Muscle of back (tissue), 11 donors: Measurements from ENCODE around the gene CTNND2. TPM values are rescaled to one million over a fixed set of nuclear protein-coding genes. Genes with fewer than 3 reads are reported as not detected.

Experiments
- DNase-seq, 3 donors: peaks; one replicate each; pipeline versions ENCODE4 v3.0.0 to v3.0.0-alpha.2; 2013
- polyA plus RNA-seq, 10 donors: library from polyadenylated mRNA; unstranded; fragments of 120-200 nt; gene quantifications; one replicate each; pipeline ENCODE4 v1.2.1, GENCODE V29; 2013; ENCODE audit not compliant: insufficient read length in 10 of 10

The CTNND2 gene
- polyA plus RNA-seq, 10 donors, result 0.32 to 1.8 (median 1.2) TPM

DNA sequence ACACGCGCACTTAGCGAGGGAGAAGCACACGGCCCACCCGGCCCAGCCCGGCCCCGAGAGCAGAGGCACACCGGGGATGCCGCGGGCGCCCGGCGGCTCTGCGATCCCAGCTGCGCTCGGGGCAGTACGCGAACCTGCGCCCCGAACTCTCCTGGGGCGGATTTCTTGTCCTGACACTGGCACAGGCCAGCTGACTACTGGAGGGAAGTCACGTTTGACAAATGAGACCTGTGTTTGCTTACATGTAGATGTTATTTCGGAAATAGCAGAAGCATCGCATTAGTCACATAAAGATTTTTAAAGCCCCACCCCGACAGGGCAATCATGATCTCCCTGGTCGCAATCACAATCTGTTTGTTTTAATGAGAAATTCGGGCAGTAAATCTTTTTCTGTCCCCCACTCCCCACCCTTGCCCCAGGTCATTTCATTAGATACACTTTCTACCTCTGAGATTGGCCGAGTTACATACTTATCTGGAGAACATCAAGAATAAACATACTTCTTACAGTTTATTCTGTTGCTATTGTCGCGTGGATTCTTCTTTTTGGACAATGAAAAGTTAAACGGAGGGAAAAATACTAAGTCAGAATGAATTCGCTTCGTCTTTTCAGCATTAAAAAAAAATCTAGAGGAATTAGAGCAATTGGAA is 518.9 kb downstream of the CTNND2 start:
- DNase-seq, result peak in 1 of 3 donors; percentile 11

- DNase-seq, result peak in 1 of 3 donors; percentile 17
Observed at GRCh38 chr5:11384441-11385250, 519.6 kb downstream of the CTNND2 start.

- DNase-seq, result no peak
Observed at GRCh38 chr5:11383506-11384095, 520.6 kb downstream of the CTNND2 start.

DNA sequence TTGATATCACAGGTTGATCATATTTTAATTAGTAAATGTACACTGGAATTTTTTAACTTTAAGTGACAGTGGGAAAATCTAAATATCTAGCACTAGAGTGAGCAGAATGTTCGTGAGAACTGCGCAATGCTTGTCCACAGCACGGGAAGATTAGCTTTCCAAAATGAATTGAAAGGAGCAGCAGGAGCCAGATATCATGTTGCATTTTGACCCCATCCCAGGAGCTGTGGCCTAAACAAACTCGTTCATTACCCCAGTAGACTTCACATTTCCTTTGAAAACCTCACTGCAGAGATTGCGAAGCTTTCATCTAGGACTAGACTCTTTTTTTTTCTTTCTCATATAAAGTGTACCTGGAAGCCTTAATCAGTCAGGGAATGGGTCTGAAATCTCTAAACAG is 525.8 kb downstream of the CTNND2 start:
- DNase-seq, result no peak

- DNase-seq, result no peak
Observed at GRCh38 chr5:11377896-11378295, 526.4 kb downstream of the CTNND2 start.

DNA sequence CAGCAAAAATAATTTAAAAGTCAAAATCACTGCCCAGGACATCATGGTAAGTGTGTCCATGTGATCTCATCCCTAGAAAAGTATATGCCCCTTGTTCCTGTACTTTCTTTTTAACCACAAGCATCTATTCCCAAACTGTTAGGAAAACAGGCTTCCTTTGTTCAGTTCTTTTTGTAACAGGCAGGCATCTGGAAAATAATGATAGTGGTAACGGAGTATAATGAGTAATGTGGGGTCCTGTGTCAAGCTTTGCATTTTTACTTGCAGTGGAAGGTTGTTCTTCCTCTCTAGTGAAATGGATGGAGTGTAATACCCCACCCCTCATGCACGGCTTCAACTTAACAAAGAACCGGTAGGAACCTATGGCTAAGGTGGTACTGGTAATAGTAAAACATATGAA is 532.1 kb downstream of the CTNND2 start:
- DNase-seq, result no peak

DNA sequence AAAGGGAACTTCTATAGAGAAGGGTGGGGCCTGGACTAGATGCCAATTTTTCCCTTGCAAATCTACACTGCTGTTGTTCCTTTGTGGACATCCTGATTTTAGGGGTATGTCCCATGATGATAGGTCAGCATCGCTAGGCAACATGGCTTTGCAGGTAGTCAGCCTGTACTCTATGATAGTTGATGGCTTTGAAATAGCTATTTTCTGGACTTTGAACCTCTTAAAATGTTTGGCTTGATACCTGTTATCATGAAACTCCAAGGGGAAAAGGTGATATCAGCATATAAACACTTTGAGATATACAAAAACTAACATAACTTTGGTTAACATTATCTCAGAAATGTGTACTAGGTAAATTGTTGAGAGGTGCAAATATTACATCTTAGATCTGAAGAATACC is 533.2 kb downstream of the CTNND2 start:
- DNase-seq, result no peak

DNA sequence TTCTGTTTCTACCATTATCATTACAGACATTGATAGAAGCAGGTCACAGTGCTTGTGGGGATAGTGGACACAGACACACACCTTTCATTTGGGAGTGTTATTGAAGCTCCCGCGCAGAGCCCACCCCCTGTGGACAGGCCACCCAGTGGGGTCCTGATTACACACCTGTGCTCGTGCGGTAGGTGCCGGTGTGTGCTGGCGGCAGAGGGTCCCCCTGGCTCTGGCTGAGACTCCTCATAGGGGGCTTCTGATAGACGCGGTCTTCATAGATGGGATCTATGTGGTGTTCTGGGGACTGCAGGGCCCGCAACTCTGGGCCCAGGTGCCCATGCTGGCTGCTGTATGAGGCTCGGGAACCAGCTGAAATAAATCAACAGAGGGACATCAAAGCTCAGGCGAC is 539.7 kb downstream of the CTNND2 start:
- no peak for DNase-seq

- no peak for DNase-seq
Observed at GRCh38 chr5:11363631-11364178, 540.5 kb downstream of the CTNND2 start.

DNA sequence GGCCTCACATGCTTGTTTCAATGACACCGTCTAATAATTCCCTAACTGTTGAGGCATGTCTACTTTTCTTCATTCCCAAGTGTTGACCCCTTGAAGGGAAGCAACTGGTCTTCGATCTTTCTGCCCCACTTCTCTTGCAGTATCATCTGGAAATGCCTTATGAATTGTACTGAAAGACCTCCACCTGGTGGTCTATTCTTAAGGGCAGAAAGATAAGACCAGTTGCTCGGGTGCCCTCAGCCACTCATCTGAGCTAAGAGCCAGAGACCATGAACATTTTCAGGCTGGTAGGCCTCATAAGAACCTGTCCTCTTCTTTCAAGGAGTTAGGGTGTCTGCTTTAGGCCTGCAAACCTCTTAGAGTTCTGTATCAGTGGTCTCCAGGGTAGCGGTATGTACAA is 542.5 kb downstream of the CTNND2 start:
- no peak for DNase-seq

DNA sequence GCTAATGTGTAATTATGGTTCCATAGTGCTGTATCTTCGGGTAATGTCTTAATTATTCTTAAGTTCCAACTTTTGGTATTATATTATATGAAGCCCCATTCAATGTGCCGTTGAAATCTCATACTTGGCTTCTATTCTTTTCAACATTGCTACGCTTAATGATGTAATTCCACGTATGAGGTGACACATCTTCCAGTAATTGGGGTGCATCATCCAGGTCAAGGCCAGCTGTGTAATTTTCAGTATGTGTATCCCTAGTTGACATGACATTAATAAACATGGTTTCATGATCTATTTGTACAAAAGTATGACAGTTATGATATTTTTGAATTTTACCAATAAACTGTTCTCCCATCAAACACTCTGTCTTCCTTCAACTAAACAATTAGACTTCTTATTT is 546.3 kb downstream of the CTNND2 start:
- no peak for DNase-seq

- DNase-seq, result no peak
Observed at GRCh38 chr5:11355491-11355890, 548.8 kb downstream of the CTNND2 start.

DNA sequence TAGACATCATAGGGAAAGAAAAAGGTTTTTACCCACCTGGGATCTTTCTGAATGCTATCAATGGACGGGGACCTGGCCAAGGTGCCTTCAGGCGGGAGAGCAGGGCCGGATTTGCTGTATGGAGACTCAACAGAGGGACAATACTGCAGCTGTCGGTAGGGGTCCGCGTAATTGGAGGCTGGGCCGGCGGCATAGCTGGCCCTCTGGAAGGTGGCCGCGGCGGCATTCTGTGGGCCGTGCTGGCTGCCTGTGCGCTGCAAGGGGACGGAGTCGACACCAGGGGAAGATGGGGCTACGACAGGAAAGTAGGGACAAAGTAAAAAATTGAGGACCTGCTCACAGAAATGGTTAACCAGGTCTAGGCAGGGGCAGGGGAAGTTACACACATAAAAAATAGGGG is 557.9 kb downstream of the CTNND2 start:
- DNase-seq, result no peak

DNA sequence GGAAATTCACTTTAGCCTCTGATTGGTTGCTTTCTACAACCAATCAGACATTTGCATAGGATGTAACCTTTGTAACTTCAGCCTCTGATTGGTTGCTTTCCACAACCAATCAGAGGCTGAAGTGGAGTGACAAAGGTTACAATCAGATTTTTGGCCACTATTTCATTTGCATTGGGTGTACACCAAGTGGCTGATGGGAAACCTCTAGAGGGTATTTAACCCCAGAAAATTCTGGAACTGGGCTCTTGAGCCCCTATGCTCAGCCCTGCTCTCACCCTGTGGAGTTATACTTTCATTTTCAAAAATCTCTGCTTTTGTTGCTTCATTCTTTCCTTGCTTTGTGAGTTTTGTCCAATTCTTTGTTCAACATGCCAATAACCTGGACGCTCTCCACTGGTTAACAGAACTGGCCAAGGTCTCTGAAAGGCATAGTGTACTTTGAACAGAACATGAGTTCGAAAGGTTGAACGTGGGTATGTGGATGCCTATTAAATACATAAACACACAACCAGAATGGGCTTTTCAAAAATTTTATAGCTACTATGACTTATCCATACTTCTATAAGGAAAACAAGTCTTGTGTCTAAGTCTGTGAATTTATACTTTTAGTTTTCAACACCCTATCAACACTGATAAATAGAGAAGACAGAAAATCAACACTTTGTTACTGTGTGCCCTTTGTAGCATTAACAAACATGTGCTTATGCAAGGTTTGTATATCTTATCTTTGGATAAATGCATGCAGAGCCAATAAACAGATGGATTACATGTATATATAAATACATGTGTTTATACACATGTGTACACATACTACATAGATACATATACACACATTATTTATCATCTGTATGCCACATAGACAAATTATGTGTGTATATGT is 568.1 kb downstream of the CTNND2 start:
- no peak for DNase-seq

GRCh38 chr5:11334404-11334803 is 569.8 kb downstream of the CTNND2 start:
- no peak for DNase-seq

GRCh38 chr5:11329679-11330078 is 574.6 kb downstream of the CTNND2 start:
- DNase-seq, result no peak

DNA sequence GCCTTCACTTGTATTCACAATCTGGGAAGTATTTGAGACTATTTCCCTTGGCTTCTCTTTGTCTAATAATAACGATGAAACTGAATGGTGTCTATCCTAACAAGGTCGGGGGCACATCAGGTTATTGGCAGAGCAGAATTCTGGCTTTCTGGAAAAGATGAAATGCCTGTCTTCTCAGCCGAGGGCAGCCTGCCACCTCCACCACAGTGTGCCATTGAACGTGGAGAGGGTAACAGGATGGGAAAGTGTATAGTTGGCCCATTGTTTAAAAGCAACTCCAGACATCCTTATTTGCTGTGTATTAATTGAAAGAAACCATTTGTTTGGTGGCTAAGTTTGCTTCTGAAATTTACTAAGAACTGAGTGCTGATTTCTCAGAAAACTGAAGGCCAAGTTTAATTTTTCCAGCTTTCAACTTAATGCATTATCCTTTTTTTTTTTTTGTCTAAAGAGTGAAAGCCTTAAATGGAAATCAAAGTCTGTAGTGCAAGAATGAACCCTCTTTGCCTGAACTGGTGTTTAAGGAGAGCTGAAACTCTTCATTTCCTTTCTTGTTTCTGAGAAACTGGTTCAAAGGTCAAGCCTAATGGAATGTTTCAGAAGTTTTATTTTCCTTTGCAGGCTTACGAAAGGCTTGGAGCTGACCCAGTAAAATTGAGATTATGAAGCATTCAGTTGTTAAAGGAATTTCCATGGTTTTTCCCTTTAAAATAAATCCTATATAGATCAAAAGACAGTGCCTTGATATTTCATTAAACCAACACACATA is 579.5 kb downstream of the CTNND2 start:
- DNase-seq, result peak in 1 of 3 donors; percentile 5

DNA sequence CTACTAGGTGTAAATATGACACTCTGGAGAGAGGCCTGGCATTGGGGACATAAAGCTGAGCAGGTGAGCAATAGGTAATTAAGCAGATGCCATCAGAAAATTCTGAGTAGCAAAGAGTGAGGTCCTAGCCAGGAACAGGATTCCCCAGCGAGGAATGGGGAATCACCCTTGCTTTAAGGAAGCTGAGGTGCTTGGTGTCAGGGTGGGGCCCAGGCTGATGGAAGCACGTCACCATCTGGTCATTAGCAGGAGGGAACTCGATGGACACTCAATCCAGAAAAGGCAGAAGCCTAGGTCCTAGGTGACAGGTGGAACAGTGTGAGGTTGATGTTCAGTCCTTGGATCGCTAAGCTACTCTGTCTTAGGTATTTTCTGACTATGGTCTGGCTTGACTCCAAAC is 580.5 kb downstream of the CTNND2 start:
- no peak for DNase-seq

- no peak for DNase-seq
Observed at GRCh38 chr5:11322133-11322532, 582.1 kb downstream of the CTNND2 start.

DNA sequence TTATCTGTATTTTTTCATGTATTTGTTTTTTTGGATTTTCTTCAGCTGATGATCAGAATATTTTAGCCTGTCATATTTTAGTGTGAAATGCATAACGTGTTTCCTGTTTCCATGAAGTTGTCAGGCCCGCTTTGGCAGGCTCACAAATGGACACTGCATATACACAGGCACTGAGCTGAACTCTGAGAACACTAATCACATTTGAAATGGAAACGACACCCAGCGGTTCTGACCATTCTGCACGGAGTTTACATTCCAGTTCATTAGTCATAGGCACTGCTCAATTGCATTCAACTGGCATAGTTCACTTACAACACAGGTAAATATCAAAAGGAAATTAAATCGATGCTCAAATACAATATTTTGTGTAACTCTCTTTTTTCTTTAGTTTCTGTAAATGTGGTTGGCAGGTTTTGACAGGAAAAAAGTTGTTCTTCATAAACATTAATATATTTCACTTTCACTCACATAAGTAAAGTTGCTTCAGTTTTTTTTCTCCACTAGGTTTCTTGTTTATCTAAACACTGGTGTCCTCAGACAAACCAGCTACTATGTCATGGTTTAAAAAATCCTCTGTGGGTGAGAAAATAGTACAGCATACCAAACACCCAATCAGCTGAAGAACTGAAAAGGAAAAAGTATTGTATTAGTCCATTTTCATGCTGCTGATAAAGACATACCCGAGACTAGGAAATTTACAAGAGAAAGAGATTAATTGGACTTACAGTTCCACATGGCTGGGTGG is 584.2 kb downstream of the CTNND2 start:
- no peak for DNase-seq
